ENCODE data around the gene DNASE1L1.

The DNASE1L1 gene

GRCh38 chrX:154384284-154384892, 24.7 kb downstream of the DNASE1L1 start (continued):
- TF ChIP-seq CTCF (tag by site-specific recombination; IDR thresholded peaks at IDR 0.05) (0 out of 2 replicates have a peak, but pooled peaks have one; percentile 9), ZNF610 (tag by site-specific recombination; IDR thresholded peaks at IDR 0.05; ENCODE audit: borderline replicate concordance) (no peak), SCRT2 (tag by site-specific recombination; IDR thresholded peaks at IDR 0.05) (peak; percentile 35; the same call in 1 of the 2 replicates), ZNF292 (tag by site-specific recombination; IDR thresholded peaks at IDR 0.05; ENCODE audit: borderline replicate concordance, low read depth) (no peak), ZNF768 (tag by site-specific recombination; IDR thresholded peaks at IDR 0.05) (no peak), ZNF501 (tag by site-specific recombination; IDR thresholded peaks at IDR 0.05) (no peak), ZNF394 (tag by site-specific recombination; IDR thresholded peaks at IDR 0.05; ENCODE audit: borderline replicate concordance) (no peak), GFI1B (tag by site-specific recombination; IDR thresholded peaks at IDR 0.05) (no peak)

DNA sequence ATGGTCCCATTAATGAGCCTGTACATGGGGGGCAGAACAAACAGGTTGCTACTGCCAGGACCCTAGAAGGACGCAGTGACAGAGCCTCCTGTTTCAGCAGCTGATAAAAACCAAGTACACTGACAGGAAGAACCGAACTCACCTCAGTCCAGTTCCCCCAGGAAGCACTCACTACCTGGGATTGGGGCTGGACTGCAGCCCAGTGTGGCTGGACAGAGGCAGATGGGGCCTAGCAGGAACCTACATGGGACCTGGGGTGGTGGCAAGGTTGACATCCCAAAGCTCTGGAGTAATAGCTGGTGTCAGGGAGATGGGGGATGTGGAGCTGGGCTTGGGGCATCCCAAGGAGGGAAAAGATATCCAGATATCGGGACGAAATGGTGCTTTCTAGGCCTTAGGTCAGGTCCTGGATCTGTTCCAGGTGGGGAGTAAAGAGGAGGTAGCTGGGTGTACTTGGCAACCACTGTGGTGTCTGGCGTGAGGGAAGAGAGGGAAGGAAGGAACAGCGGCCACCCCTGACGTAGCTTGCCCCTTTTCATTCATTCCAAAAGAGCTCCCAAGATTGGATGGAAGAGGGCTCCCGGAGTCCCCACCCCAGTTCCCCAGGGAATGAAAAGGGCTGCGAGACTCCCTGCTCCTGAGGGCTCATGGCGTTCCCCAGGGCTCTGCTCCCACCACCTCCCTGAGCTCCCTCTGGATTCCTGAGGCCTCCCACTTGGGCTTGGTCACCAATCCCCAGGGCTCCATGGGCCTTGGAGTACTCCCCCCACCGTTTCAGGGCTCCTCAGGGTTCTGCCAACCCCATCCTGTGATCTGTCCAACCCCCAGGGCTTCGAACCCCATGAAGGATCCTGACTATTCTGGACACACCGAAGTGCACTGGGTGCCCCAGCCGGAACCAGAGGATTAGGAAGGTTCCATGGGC, 25.4 kb downstream of the DNASE1L1 start:
- H3K27ac ChIP-seq (ENCODE audit: extremely low read depth, low read depth, low read length) = no peak overlapping the region
- H3K4me3 ChIP-seq (ENCODE audit: low read depth, low read length) = no peak overlapping the region
- CTCF ChIA-PET = interaction anchor here (0.9 to 3.0 kb wide), 5 partner anchors 10 to 248 kb away, joined by 3 to 18 read pairs (median 6); partner anchors contain the start of gene FLNA
- POLR2A ChIA-PET = interaction anchor here (1.1 to 3.1 kb wide), 7 partner anchors 10 to 98 kb away, joined by 3 to 26 read pairs (median 4); partner anchors contain the start of genes DNASE1L1 and FLNA
- H3K4me1 ChIP-seq (ENCODE audit: control insufficient read depth, insufficient read depth, low read length) = no peaks in the 10 kb centered on the region
- no peaks in the 10 kb centered on the region for H3K9me3 ChIP-seq (ENCODE audit: control insufficient read depth, insufficient read depth, low read depth, low read length)
- peaks cover 0 to 22% of the 10 kb centered on the region in 2 experiments; a peak in 2 of 3 replicates for H3K36me3 ChIP-seq (ENCODE audit: control insufficient read depth in 2 of 2, insufficient read depth in 1 of 2, low read length in 2 of 2)
- TF ChIP-seq GLIS1 (tag by site-specific recombination; IDR thresholded peaks at IDR 0.05) (peak; percentile 72), ZFP69B (tag by site-specific recombination; IDR thresholded peaks at IDR 0.05) (no peak), ZNF76 (tag by site-specific recombination; IDR thresholded peaks at IDR 0.05; ENCODE audit: borderline replicate concordance, low read depth) (no peak), ZNF174 (tag by site-specific recombination; IDR thresholded peaks at IDR 0.05) (no peak), PRDM4 (tag by site-specific recombination; IDR thresholded peaks at IDR 0.05) (no peak), ZNF341 (tag by site-specific recombination; IDR thresholded peaks at IDR 0.05; ENCODE audit: low read depth) (peak; percentile 52), ZNF670 (tag by site-specific recombination; IDR thresholded peaks at IDR 0.05; ENCODE audit: low read depth) (no peak), ZNF629 (tag by site-specific recombination; IDR thresholded peaks at IDR 0.05) (no peak), ZIC2 (tag by site-specific recombination; IDR thresholded peaks at IDR 0.05) (peak; percentile 55; the same call in 1 of the 2 replicates), CTCF (tag by site-specific recombination; IDR thresholded peaks at IDR 0.05) (no peak)
- TF ChIP-seq, protein P1, sequence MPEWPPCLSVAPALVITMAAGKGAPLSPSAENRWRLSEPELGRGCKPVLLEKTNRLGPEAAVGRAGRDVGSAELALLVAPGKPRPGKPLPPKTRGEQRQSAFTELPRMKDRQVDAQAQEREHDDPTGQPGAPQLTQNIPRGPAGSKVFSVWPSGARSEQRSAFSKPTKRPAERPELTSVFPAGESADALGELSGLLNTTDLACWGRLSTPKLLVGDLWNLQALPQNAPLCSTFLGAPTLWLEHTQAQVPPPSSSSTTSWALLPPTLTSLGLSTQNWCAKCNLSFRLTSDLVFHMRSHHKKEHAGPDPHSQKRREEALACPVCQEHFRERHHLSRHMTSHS (tag by site-specific recombination; IDR thresholded peaks at IDR 0.05) = no peak
- TF ChIP-seq, protein P2, sequence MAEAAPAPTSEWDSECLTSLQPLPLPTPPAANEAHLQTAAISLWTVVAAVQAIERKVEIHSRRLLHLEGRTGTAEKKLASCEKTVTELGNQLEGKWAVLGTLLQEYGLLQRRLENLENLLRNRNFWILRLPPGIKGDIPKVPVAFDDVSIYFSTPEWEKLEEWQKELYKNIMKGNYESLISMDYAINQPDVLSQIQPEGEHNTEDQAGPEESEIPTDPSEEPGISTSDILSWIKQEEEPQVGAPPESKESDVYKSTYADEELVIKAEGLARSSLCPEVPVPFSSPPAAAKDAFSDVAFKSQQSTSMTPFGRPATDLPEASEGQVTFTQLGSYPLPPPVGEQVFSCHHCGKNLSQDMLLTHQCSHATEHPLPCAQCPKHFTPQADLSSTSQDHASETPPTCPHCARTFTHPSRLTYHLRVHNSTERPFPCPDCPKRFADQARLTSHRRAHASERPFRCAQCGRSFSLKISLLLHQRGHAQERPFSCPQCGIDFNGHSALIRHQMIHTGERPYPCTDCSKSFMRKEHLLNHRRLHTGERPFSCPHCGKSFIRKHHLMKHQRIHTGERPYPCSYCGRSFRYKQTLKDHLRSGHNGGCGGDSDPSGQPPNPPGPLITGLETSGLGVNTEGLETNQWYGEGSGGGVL (tag by site-specific recombination; IDR thresholded peaks at IDR 0.05) = peak; percentile 12; the same call in 1 of the 2 replicates
- TF ChIP-seq, protein P3, sequence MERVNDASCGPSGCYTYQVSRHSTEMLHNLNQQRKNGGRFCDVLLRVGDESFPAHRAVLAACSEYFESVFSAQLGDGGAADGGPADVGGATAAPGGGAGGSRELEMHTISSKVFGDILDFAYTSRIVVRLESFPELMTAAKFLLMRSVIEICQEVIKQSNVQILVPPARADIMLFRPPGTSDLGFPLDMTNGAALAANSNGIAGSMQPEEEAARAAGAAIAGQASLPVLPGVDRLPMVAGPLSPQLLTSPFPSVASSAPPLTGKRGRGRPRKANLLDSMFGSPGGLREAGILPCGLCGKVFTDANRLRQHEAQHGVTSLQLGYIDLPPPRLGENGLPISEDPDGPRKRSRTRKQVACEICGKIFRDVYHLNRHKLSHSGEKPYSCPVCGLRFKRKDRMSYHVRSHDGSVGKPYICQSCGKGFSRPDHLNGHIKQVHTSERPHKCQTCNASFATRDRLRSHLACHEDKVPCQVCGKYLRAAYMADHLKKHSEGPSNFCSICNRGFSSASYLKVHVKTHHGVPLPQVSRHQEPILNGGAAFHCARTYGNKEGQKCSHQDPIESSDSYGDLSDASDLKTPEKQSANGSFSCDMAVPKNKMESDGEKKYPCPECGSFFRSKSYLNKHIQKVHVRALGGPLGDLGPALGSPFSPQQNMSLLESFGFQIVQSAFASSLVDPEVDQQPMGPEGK (tag by site-specific recombination; IDR thresholded peaks at IDR 0.05) = 0 out of 2 replicates have a peak, but pooled peaks have one; percentile 23

Data from HEK293 (cell line).